HepG2 (cell line): ENCODE measurements around the gene RUFY2. TPM values are rescaled to one million over a fixed set of nuclear protein-coding genes. Genes with fewer than 3 reads are reported as not detected.

Experiments used
- ASH2L ChIP-seq: fragments of 300-600, 200-600 bp; sonication (generic); IDR thresholded peaks from 2 replicates; pipeline ENCODE4 v1.7.0; 2017; ENCODE audit warnings: low read depth, mild to moderate bottlenecking, moderate library complexity, mixed read lengths, low read length; ENCODE audit not compliant: insufficient read length
- ELF4 ChIP-seq: sonication (generic); formaldehyde crosslinking; IDR thresholded peaks from 2 replicates; pipeline ENCODE4 v1.5.0; 2020; ENCODE audit warnings: missing genetic modification reagents, mild to moderate bottlenecking, moderate library complexity, borderline replicate concordance
- FOXJ3 ChIP-seq: sonication (generic); formaldehyde crosslinking; IDR thresholded peaks from 2 replicates; pipeline ENCODE4 v1.4.0; 2020; ENCODE audit warnings: missing genetic modification reagents, mild to moderate bottlenecking, borderline replicate concordance
- GZF1 ChIP-seq: sonication (generic); formaldehyde crosslinking; IDR thresholded peaks from 2 replicates; pipeline ENCODE4 v1.5.1; 2020; ENCODE audit warnings: mild to moderate bottlenecking, missing genetic modification reagents
- HNF4A ChIP-seq: sonication (generic); formaldehyde crosslinking; IDR thresholded peaks from 2 replicates; pipeline ENCODE4 v1.4.0; 2020; ENCODE audit warnings: missing genetic modification reagents
- KDM5B ChIP-seq: sonication (generic); formaldehyde crosslinking; IDR thresholded peaks from 2 replicates; pipeline ENCODE4 v1.4.0; 2020; ENCODE audit warnings: missing genetic modification reagents, mild to moderate bottlenecking, borderline replicate concordance
- MAX ChIP-seq: IDR thresholded peaks from 2 replicates; pipeline ENCODE4 v1.6.1; 2012; ENCODE audit warnings: inconsistent platforms
- MED8 ChIP-seq: sonication (generic); formaldehyde crosslinking; IDR thresholded peaks from 2 replicates; pipeline ENCODE4 v1.8.1; 2023; ENCODE audit warnings: mild to moderate bottlenecking, missing genetic modification reagents; ENCODE audit not compliant: insufficient replicate concordance
- MNT ChIP-seq: fragments of 450-650 bp; IDR thresholded peaks from 2 replicates; pipeline ENCODE4 v1.6.1; 2016
- MYNN ChIP-seq: sonication (generic); formaldehyde crosslinking; IDR thresholded peaks from 2 replicates; pipeline ENCODE4 v1.4.0; 2020; ENCODE audit warnings: mild to moderate bottlenecking, low read depth, missing genetic modification reagents
- NONO ChIP-seq, 2 experiments: fragments of 450-650 bp in 1 of 2; sonication (generic) in 1 of 2; formaldehyde crosslinking in 1 of 2; IDR thresholded peaks in 1 of 2; conservative IDR thresholded peaks in 1 of 2; 2 replicates each; pipeline versions ENCODE4 v1.6.1 to v1.8.0; 2017 to 2022; ENCODE audit warnings: mild to moderate bottlenecking in 1 of 2, missing genetic modification reagents in 1 of 2, moderate library complexity in 1 of 2
- PITX1 ChIP-seq: sonication (generic); formaldehyde crosslinking; IDR thresholded peaks from 2 replicates; pipeline ENCODE4 v1.5.1; 2020; ENCODE audit warnings: mild to moderate bottlenecking, missing genetic modification reagents
- SOX6 ChIP-seq, 2 experiments: fragments of 450-650 bp in 1 of 2; sonication (generic) in 1 of 2; formaldehyde crosslinking in 1 of 2; IDR thresholded peaks; 2 replicates each; pipeline versions ENCODE4 v1.4.0 to v1.6.1; 2017 to 2020; ENCODE audit warnings: antibody characterized with exemption in 1 of 2, mild to moderate bottlenecking in 1 of 2, missing genetic modification reagents in 1 of 2
- SRSF1 ChIP-seq: fragments of 200-400 bp; formaldehyde crosslinking; optimal IDR thresholded peaks from 2 replicates; pipeline ENCODE3; 2017; ENCODE audit warnings: mild to moderate bottlenecking, low read depth, low read length, moderate library complexity
- TEAD2 ChIP-seq: sonication (generic); formaldehyde crosslinking; IDR thresholded peaks from 2 replicates; pipeline ENCODE4 v1.9.0; 2021; ENCODE audit warnings: missing genetic modification reagents
- ZBTB37 ChIP-seq: sonication (generic); formaldehyde crosslinking; IDR thresholded peaks from 2 replicates; pipeline ENCODE4 v1.4.0; 2020; ENCODE audit warnings: mild to moderate bottlenecking, missing genetic modification reagents
- ZNF138 ChIP-seq: sonication (generic); formaldehyde crosslinking; IDR thresholded peaks from 2 replicates; pipeline ENCODE4 v1.5.0; 2020; ENCODE audit warnings: mild to moderate bottlenecking, low read depth, missing genetic modification reagents
- ZNF17 ChIP-seq: sonication (generic); formaldehyde crosslinking; IDR thresholded peaks from 2 replicates; pipeline ENCODE4 v1.5.0; 2020; ENCODE audit warnings: mild to moderate bottlenecking, missing genetic modification reagents
- ZNF24 ChIP-seq: fragments of 450-650 bp; IDR thresholded peaks from 2 replicates; pipeline ENCODE4 v1.6.1; 2017; ENCODE audit warnings: antibody characterized with exemption, mild to moderate bottlenecking
- ZNF264 ChIP-seq: sonication (generic); formaldehyde crosslinking; IDR thresholded peaks from 2 replicates; pipeline ENCODE4 v1.4.0; 2020; ENCODE audit warnings: missing genetic modification reagents
- ZNF292 ChIP-seq: sonication (generic); formaldehyde crosslinking; IDR thresholded peaks from 2 replicates; pipeline ENCODE4 v1.8.1; 2022; ENCODE audit warnings: mild to moderate bottlenecking, low read depth, missing genetic modification reagents, borderline replicate concordance
- ZNF430 ChIP-seq: sonication (generic); formaldehyde crosslinking; IDR thresholded peaks from 2 replicates; pipeline ENCODE4 v1.9.0; 2021; ENCODE audit warnings: mild to moderate bottlenecking, missing genetic modification reagents
- ZNF709 ChIP-seq: sonication (generic); formaldehyde crosslinking; IDR thresholded peaks from 2 replicates; pipeline ENCODE4 v1.5.0; 2020; ENCODE audit warnings: mild to moderate bottlenecking, missing genetic modification reagents
- ZSCAN29 ChIP-seq: sonication (generic); formaldehyde crosslinking; conservative IDR thresholded peaks from 2 replicates; pipeline ENCODE4 v1.4.0; 2020; ENCODE audit warnings: mild to moderate bottlenecking, missing genetic modification reagents
- polyA plus RNA-seq, 8 experiments: library from polyadenylated mRNA; depleted of rRNA in 3 of 8; stranded (reverse) in 7 of 8; unstranded in 1 of 8; fragments of >200 nt; fragmentation: Illumina TruSeq in 4 of 8; extraction: Trizol in 4 of 8; gene quantifications; 2 replicates each; pipeline versions ENCODE4 v1.2.1 to v1.2.3, GENCODE V29; 2011 to 2016; ENCODE audit warnings: low read depth in 4 of 8, missing spikeins in 1 of 8, mixed read lengths in 1 of 8; ENCODE audit not compliant: insufficient read depth in 1 of 8
- total RNA-seq, 5 experiments: library from RNA; depleted of rRNA; stranded (reverse); fragments of >200 nt; fragmentation: Illumina TruSeq; extraction: Trizol; gene quantifications; 2 replicates each; pipeline ENCODE4 v1.2.3, GENCODE V29; 2016; ENCODE audit warnings: low read depth in 1 of 5
- TF ChIP-seq, protein P1 (sequence below): sonication (generic); formaldehyde crosslinking; conservative IDR thresholded peaks from 2 replicates; pipeline ENCODE4 v1.4.0; 2020; ENCODE audit warnings: missing genetic modification reagents

The RUFY2 gene
- total and polyA plus RNA-seq, 2 of the 13 experiments (the other 11 are each of a cell fraction or from before 2014, with no cell fraction given): 10.1 to 16.1 TPM

DNA sequence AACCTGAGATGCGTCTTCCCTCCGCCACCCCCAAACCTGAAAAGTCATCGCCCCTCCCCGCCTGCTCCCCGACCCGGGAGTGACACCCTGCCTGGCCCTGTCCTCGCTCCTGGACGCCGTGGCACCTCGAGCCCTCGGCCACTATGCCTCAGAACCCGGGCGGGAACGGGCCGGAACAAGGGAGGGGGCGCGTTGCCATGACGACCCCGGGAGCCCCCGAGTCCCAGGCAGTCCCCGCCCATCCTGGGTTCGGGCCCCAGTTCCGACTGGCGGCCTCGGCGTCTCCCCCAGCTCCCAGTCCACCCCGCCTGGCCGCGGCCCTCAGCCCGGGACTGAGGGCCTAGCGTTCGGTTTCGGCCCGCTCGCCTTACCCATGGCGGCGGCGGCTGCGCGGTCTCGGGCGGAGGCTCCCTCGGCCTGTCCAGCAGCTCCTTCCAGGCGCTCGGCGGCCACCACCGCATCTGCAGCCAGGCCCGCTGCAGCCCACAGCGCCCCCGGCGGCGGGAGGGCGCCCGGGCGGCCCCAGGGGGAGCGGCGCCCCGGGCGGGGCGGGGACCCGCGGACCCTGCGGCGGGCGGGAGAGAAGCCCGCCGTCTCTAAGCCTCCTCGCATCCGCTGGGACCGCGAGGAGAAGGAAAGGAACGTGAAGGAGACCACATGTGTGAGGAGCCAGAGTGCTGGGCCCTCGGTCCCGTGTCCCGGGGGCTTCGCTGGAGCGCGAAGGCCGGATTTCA, at the start of gene RUFY2 (continued):
- TF ChIP-seq MED8 (CRISPR knock-in tag) (peak; percentile 49), ZNF24 (no peak), ZNF430 (CRISPR knock-in tag) (no peak; the same call in none of the 2 replicates), MYNN (CRISPR knock-in tag) (no peak), FOXJ3 (CRISPR knock-in tag) (no peak), ZNF138 (no peak; the same call in 1 of the 2 replicates), ZSCAN29 (CRISPR knock-in tag) (no peak), ZNF17 (CRISPR knock-in tag) (no peak), HNF4A (CRISPR knock-in tag) (no peak), NONO (IDR thresholded peaks at IDR 0.05) (no peak), NONO (CRISPR knock-in tag; conservative IDR thresholded peaks at IDR 0.05) (peak; percentile 78), PITX1 (CRISPR knock-in tag) (no peak; the same call in 1 of the 2 replicates), ZNF292 (CRISPR knock-in tag) (no peak), MNT (no peak), GZF1 (no peak), SRSF1 (no peak), ZNF709 (CRISPR knock-in tag) (no peak; the same call in 1 of the 2 replicates), MAX (peak; percentile 25), TEAD2 (no peak), ASH2L (peak; percentile 60), KDM5B (CRISPR knock-in tag) (peak; percentile 86), ZNF264 (CRISPR knock-in tag) (no peak), ELF4 (no peak), ZBTB37 (no peak), SOX6 (IDR thresholded peaks at IDR 0.05) (no peak), SOX6 (CRISPR knock-in tag; IDR thresholded peaks at IDR 0.05) (0 out of 2 replicates have a peak, but pooled peaks have one; percentile 8)
- TF ChIP-seq, protein P1, sequence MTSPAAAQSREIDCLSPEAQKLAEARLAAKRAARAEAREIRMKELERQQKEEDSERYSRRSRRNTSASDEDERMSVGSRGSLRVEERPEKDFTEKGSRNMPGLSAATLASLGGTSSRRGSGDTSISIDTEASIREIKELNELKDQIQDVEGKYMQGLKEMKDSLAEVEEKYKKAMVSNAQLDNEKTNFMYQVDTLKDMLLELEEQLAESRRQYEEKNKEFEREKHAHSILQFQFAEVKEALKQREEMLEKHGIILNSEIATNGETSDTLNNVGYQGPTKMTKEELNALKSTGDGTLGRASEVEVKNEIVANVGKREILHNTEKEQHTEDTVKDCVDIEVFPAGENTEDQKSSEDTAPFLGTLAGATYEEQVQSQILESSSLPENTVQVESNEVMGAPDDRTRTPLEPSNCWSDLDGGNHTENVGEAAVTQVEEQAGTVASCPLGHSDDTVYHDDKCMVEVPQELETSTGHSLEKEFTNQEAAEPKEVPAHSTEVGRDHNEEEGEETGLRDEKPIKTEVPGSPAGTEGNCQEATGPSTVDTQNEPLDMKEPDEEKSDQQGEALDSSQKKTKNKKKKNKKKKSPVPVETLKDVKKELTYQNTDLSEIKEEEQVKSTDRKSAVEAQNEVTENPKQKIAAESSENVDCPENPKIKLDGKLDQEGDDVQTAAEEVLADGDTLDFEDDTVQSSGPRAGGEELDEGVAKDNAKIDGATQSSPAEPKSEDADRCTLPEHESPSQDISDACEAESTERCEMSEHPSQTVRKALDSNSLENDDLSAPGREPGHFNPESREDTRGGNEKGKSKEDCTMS: no peak
